ENCODE results near the gene SHLD2. TPM values are rescaled to one million over a fixed set of nuclear protein-coding genes. Genes with fewer than 3 reads are reported as not detected.
"Not testable (repeated sequence)": the region's sequence is repeated elsewhere in the genome, so short reads cannot be mapped to it uniquely, and the experiment has no call there.

SHLD2 gene
- total RNA-seq, 2 experiments from 2014 or later: 32.2 to 32.6 TPM

DNA sequence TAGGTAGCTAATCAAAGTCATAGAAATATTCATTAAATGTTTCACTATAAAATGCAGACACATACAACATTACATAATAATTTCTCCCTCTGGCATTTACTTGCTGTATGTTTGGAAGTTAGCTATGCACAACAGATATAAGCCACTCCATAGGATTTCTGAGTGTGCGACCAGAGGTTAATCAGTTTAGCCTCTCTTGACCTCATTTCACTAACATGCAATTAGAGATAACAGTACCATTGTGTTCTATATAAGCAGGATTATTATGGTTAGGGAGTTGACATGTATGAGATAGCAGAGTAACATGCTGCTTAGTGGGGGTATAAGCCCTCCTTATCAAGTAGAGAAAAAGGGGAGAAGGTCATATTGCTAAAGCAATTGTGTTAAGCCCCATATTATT, 26.7 kb upstream of the SHLD2 start:
- H3K27ac Mint-ChIP-seq: no peak overlapping the region
- CTCF ChIA-PET: no interaction called here
- POLR2A ChIA-PET: no interaction called here
- H3K4me1 Mint-ChIP-seq (ENCODE audit: low read depth): no peaks in the 10 kb centered on the region
- no peak for DNase-seq
- H3K27me3 Mint-ChIP-seq: no peaks in the 10 kb centered on the region
- intact Hi-C loops (cut with micrococcal nuclease): no loop called here
- no peak overlapping the region for H3K4me3 Mint-ChIP-seq
- peaks cover 61% of the 10 kb centered on the region for H3K36me3 Mint-ChIP-seq
- no peaks in the 10 kb centered on the region for H3K9me3 Mint-ChIP-seq

- Mint-ChIP-seq H3K9me3 (no peaks in the 10 kb centered on the region), H3K4me3 (no peak overlapping the region), H3K36me3 (peaks cover 38% of the 10 kb centered on the region), H3K4me1 (ENCODE audit: low read depth) (peaks cover 4% of the 10 kb centered on the region), H3K27ac (no peak overlapping the region), H3K27me3 (no peaks in the 10 kb centered on the region)
- no peak for DNase-seq
- intact Hi-C loops (cut with micrococcal nuclease): no loop called here
- CTCF ChIA-PET: no interaction called here
- POLR2A ChIA-PET: no interaction called here
Measured at GRCh38 chr10:87072449-87072848, 22.6 kb upstream of the SHLD2 start.

DNA sequence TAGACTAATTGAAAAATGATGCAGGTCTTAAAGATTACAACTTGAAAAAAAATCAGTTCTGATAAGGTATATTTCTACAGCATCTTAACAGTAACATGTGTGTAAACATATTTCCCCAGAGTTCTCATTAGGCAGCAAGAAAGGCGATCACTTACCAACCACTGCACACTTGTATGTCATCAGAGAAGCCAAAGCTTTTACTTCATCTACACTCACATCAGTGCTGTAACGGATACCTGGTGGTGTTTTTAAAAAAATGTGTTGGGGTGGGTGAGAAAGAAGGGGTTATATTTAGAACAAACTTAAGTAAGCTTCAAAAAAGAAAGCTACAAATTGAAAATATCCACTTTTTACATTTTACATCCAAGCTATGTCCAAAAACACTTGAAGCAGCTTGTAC, 18.6 kb upstream of the SHLD2 start:
- H3K9me3 Mint-ChIP-seq; H3K27ac Mint-ChIP-seq; DNase-seq; H3K4me3 Mint-ChIP-seq; POLR2A ChIA-PET; intact Hi-C loops (cut with micrococcal nuclease); H3K27me3 Mint-ChIP-seq: not testable (repeated sequence)
- Mint-ChIP-seq H3K4me1 (ENCODE audit: low read depth) (peaks cover 14% of the 10 kb centered on the region), H3K36me3 (peaks cover 23% of the 10 kb centered on the region)
- CTCF ChIA-PET: interaction anchor here (0.6 kb wide), 1 partner anchor 13 kb away, joined by 3 read pairs; no protein-coding TSS in a partner anchor

- Mint-ChIP-seq H3K27ac (no peak overlapping the region), H3K36me3 (peaks cover 18% of the 10 kb centered on the region), H3K4me3 (no peak overlapping the region), H3K4me1 (ENCODE audit: low read depth) (peaks cover 38% of the 10 kb centered on the region), H3K9me3 (no peaks in the 10 kb centered on the region), H3K27me3 (no peaks in the 10 kb centered on the region)
- ChIA-PET CTCF (no interaction called here), POLR2A (no interaction called here)
- DNase-seq: no peak
- intact Hi-C loops (cut with micrococcal nuclease): no loop called here
Measured at GRCh38 chr10:87079106-87079836, 15.7 kb upstream of the SHLD2 start.

DNA sequence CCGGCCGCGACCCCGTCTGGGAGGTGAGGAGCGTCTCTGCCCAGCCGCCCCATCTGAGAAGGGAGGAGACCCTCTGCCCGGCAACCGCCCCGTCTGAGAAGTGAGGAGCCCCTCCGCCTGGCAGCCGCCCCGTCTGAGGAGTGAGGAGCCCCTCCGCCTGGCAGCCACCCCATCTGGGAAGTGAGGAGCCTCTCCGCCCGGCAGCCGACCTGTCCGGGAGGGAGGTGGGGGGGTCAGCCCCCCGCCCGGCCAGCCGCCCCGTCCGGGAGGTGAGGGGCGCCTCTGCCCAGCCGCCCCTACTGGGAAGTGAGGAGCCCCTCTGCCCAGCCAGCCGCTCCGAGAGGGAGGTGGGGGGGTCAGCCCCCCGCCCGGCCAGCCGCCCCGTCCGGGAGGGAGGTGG, 14.4 kb upstream of the SHLD2 start:
- H3K27ac Mint-ChIP-seq; H3K4me3 Mint-ChIP-seq; DNase-seq; H3K9me3 Mint-ChIP-seq; H3K27me3 Mint-ChIP-seq; POLR2A ChIA-PET; CTCF ChIA-PET; intact Hi-C loops (cut with micrococcal nuclease): not testable (repeated sequence)
- H3K4me1 Mint-ChIP-seq (ENCODE audit: low read depth): peaks cover 46% of the 10 kb centered on the region
- H3K36me3 Mint-ChIP-seq: peaks cover 23% of the 10 kb centered on the region

GRCh38 chr10:87081574-87081973, 13.4 kb upstream of the SHLD2 start:
- H3K4me1 Mint-ChIP-seq (ENCODE audit: low read depth): peaks cover 54% of the 10 kb centered on the region
- intact Hi-C loops (cut with micrococcal nuclease); CTCF ChIA-PET; H3K27me3 Mint-ChIP-seq; H3K9me3 Mint-ChIP-seq; DNase-seq; H3K4me3 Mint-ChIP-seq; H3K27ac Mint-ChIP-seq: not testable (repeated sequence)
- POLR2A ChIA-PET: interaction anchor here (4.7 kb wide), 1 partner anchor 13 kb away, joined by 53 read pairs; the partner anchor contains the start of genes GLUD1 and SHLD2
- H3K36me3 Mint-ChIP-seq: peaks cover 26% of the 10 kb centered on the region

- CTCF ChIA-PET: interaction anchor here (0.5 to 1.0 kb wide), 2 partner anchors 11 to 426 kb away, joined by 4 to 5 read pairs; no protein-coding TSS in a partner anchor
Measured at GRCh38 chr10:87082219-87082618, 12.8 kb upstream of the SHLD2 start.

GRCh38 chr10:87083576-87084290, 11.3 kb upstream of the SHLD2 start:
- peak overlapping the region; percentile 30 for H3K4me3 Mint-ChIP-seq
- ChIA-PET CTCF (interaction anchor here (0.9 to 1.3 kb wide), 3 partner anchors 9 to 29 kb away, joined by 3 to 4 read pairs (median 3); no protein-coding TSS in a partner anchor), POLR2A (interaction anchor here (0.7 to 4.7 kb wide), 2 partner anchors 10 to 29 kb away, joined by 3 to 53 read pairs; partner anchors contain the start of genes GLUD1 and SHLD2)
- peaks cover 41% of the 10 kb centered on the region for H3K36me3 Mint-ChIP-seq
- peak; percentile 41 for DNase-seq
- peak overlapping the region; percentile 90 for H3K27ac Mint-ChIP-seq
- H3K9me3 Mint-ChIP-seq, H3K27me3 Mint-ChIP-seq: not testable (repeated sequence)
- intact Hi-C loops (cut with micrococcal nuclease): loop anchor here (1.0 kb wide), 1 partner anchor 10 kb away; no protein-coding TSS in a partner anchor
- H3K4me1 Mint-ChIP-seq (ENCODE audit: low read depth): peaks cover 60% of the 10 kb centered on the region

More at GRCh38 chr10:87082219-87082618, 12.8 kb upstream of the SHLD2 start:
- H3K27me3 Mint-ChIP-seq; intact Hi-C loops (cut with micrococcal nuclease); H3K9me3 Mint-ChIP-seq; DNase-seq: not testable (repeated sequence)
- Mint-ChIP-seq H3K27ac (peak overlapping the region; percentile 90), H3K4me3 (peak overlapping the region; percentile 18), H3K36me3 (peaks cover 31% of the 10 kb centered on the region), H3K4me1 (ENCODE audit: low read depth) (peaks cover 57% of the 10 kb centered on the region)
- POLR2A ChIA-PET: interaction anchor here (4.7 kb wide), 1 partner anchor 12 kb away, joined by 53 read pairs; the partner anchor contains the start of genes GLUD1 and SHLD2

- Mint-ChIP-seq H3K36me3 (peaks cover 43% of the 10 kb centered on the region), H3K27ac (peak overlapping the region; percentile 90), H3K4me3 (peak overlapping the region; percentile 38), H3K4me1 (ENCODE audit: low read depth) (peaks cover 66% of the 10 kb centered on the region)
- not testable (repeated sequence) for DNase-seq, H3K27me3 Mint-ChIP-seq, H3K9me3 Mint-ChIP-seq
- ChIA-PET CTCF (interaction anchor here (0.9 to 1.3 kb wide), 3 partner anchors 9 to 30 kb away, joined by 3 to 4 read pairs (median 3); no protein-coding TSS in a partner anchor), POLR2A (interaction anchor here (0.7 to 4.7 kb wide), 3 partner anchors 10 to 47 kb away, joined by 3 to 53 read pairs (median 3); partner anchors contain the start of genes GLUD1 and SHLD2)
- intact Hi-C loops (cut with micrococcal nuclease): loop anchor here (1.0 kb wide), 1 partner anchor 9 kb away; no protein-coding TSS in a partner anchor
Measured at GRCh38 chr10:87084291-87084782, 10.7 kb upstream of the SHLD2 start.

- intact Hi-C loops (cut with micrococcal nuclease): no loop called here
- Mint-ChIP-seq H3K27me3 (no peaks in the 10 kb centered on the region), H3K36me3 (peaks cover 44% of the 10 kb centered on the region), H3K4me3 (no peak overlapping the region), H3K9me3 (no peaks in the 10 kb centered on the region), H3K4me1 (ENCODE audit: low read depth) (peaks cover 76% of the 10 kb centered on the region), H3K27ac (no peak overlapping the region)
- no peak for DNase-seq
- POLR2A ChIA-PET: interaction anchor here (4.7 kb wide), 1 partner anchor 9 kb away, joined by 53 read pairs; the partner anchor contains the start of genes GLUD1 and SHLD2
- CTCF ChIA-PET: interaction anchor here (1.0 kb wide), 2 partner anchors 7 to 10 kb away, joined by 4 to 5 read pairs; partner anchors contain the start of gene SHLD2
Measured at GRCh38 chr10:87085537-87085936, 9.5 kb upstream of the SHLD2 start.

- peaks cover 49% of the 10 kb centered on the region for H3K36me3 Mint-ChIP-seq
Measured at GRCh38 chr10:87089746-87090145, 5.3 kb upstream of the SHLD2 start.

DNA sequence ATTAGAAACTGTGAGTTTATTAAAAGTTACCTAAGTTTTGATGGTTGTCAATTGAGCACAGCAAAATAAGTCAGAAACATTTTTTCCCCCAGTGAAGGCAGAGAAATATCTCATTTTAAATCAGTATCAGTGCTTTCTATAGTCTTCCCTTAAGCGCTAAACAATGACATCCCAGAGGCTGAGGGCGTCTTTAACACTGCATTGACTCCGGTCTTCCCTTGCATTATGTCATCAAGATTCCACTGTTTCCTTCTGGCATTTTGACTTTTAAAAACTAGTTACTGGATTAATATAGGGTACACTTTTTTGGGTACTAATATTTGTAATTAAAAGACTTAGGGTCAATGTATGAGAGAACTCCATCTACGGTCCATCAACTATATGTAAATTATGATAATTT, 4.2 kb upstream of the SHLD2 start:
- Mint-ChIP-seq H3K4me1 (ENCODE audit: low read depth) (peaks cover 68% of the 10 kb centered on the region), H3K27ac (no peak overlapping the region), H3K9me3 (no peaks in the 10 kb centered on the region), H3K4me3 (no peak overlapping the region), H3K27me3 (no peaks in the 10 kb centered on the region), H3K36me3 (peaks cover 49% of the 10 kb centered on the region)
- ChIA-PET POLR2A (no interaction called here), CTCF (no interaction called here)
- DNase-seq: no peak
- intact Hi-C loops (cut with micrococcal nuclease): loop anchor here (5.0 kb wide), 3 partner anchors 63 to 672 kb away; partner anchors contain the start of gene BMPR1A

More at GRCh38 chr10:87089746-87090145, 5.3 kb upstream of the SHLD2 start:
- ChIA-PET CTCF (interaction anchor here (1.0 kb wide), 1 partner anchor 13 kb away, joined by 3 read pairs; no protein-coding TSS in a partner anchor), POLR2A (no interaction called here)
- Mint-ChIP-seq H3K4me3 (no peak overlapping the region), H3K4me1 (ENCODE audit: low read depth) (peaks cover 71% of the 10 kb centered on the region), H3K9me3 (no peaks in the 10 kb centered on the region), H3K27ac (no peak overlapping the region), H3K27me3 (no peaks in the 10 kb centered on the region)
- intact Hi-C loops (cut with micrococcal nuclease): loop anchor here (5.0 kb wide), 3 partner anchors 62 to 673 kb away; partner anchors contain the start of gene BMPR1A
- no peak for DNase-seq

Data from activated CD4-positive, alpha-beta memory T cell treated with anti-CD3 and anti-CD28 coated beads for 36 hours (primary cell).